OCI-LY7 (cell line): ENCODE results near the gene NDRG2. TPM values are rescaled to one million over a fixed set of nuclear protein-coding genes. Genes with fewer than 3 reads are reported as not detected.

Experiments
- BruUV-seq: library from RNA; stranded (reverse); fragments of 400-500 nt; replicated peaks from 2 replicates; lab custom pipeline; 2021; lab: Mats Ljungman, UMichigan
- CTCF ChIA-PET: fragments of 300-600 bp; sonication (Branson Sonifier 250); formaldehyde crosslinking; loops from one replicate; lab custom pipeline; 2022; ENCODE audit warnings: antibody characterized with exemption; ENCODE audit not compliant: unreplicated experiment; lab: Charles Lee
- POLR2A ChIA-PET: fragments of 300-600 bp; sonication (Branson Sonifier 250); formaldehyde crosslinking; loops from one replicate; lab custom pipeline; 2022; ENCODE audit warnings: antibody characterized with exemption; lab: Charles Lee
- DNase-seq: peaks from one replicate; pipeline ENCODE4 v3.0.0-alpha.2; 2015; ENCODE audit warnings: low spot score
- H2AFZ ChIP-seq: fragments of 200-600 bp; sonication (generic), shearing (Covaris generic); 2 replicates; pipeline ENCODE4 v1.6.1; 2014; ENCODE audit warnings: mild to moderate bottlenecking, antibody characterized with exemption, low read length, moderate library complexity
- H3K27ac ChIP-seq: fragments of 200-600 bp; sonication (generic); 2 replicates; pipeline ENCODE4 v1.5.1; 2014; ENCODE audit warnings: mixed run types, low read depth, mild to moderate bottlenecking, moderate library complexity, low read length, inconsistent platforms; ENCODE audit not compliant: poor library complexity, severe bottlenecking
- H3K36me3 ChIP-seq: fragments of 200-600 bp; sonication (generic); 2 replicates; pipeline ENCODE4 v1.6.1; 2014; ENCODE audit warnings: mild to moderate bottlenecking, antibody characterized with exemption, low read length, moderate library complexity, mixed read lengths; ENCODE audit not compliant: insufficient read depth
- H3K4me1 ChIP-seq: fragments of 200-600 bp; sonication (generic); 2 replicates; pipeline ENCODE4 v1.5.1; 2014; ENCODE audit warnings: mild to moderate bottlenecking, low read length; ENCODE audit not compliant: insufficient read depth, poor library complexity, severe bottlenecking
- H3K4me2 ChIP-seq: fragments of 200-600 bp; sonication (generic); 2 replicates; pipeline ENCODE4 v1.6.1; 2014; ENCODE audit warnings: mild to moderate bottlenecking, low read length
- H3K4me3 ChIP-seq: fragments of 200-600 bp; sonication (generic); 2 replicates; pipeline ENCODE4 v1.5.1; 2014; ENCODE audit warnings: mild to moderate bottlenecking, low read depth, low read length; ENCODE audit not compliant: poor library complexity, severe bottlenecking
- H3K79me2 ChIP-seq: fragments of 200-600 bp; sonication (generic); 2 replicates; pipeline ENCODE4 v1.6.1; 2016; ENCODE audit warnings: low read depth, mild to moderate bottlenecking, low read length, moderate library complexity, mixed read lengths; ENCODE audit not compliant: insufficient read depth
- H3K9me2 ChIP-seq: fragments of 200-600 bp; sonication (generic); 2 replicates; pipeline ENCODE4 v1.6.1; 2016; ENCODE audit warnings: mild to moderate bottlenecking, low read length, mixed read lengths; ENCODE audit not compliant: insufficient read depth
- H3K9me3 ChIP-seq: fragments of 200-600 bp; sonication (generic); 2 replicates; pipeline ENCODE4 v1.6.1; 2014; ENCODE audit warnings: mild to moderate bottlenecking, mixed run types, low read length, mixed read lengths
- H4K20me1 ChIP-seq: fragments of 200-600 bp; sonication (generic); 2 replicates; pipeline ENCODE4 v1.6.1; 2014; ENCODE audit warnings: mild to moderate bottlenecking, antibody characterized with exemption, low read length, moderate library complexity, mixed read lengths; ENCODE audit not compliant: insufficient read depth
- EZH2phosphoT487 ChIP-seq: fragments of 200-600 bp; sonication (generic); IDR thresholded peaks from 2 replicates; pipeline ENCODE4 v1.6.1; 2018; ENCODE audit warnings: low read depth, borderline replicate concordance, mild to moderate bottlenecking, mixed run types, antibody characterized with exemption, low read length, moderate library complexity, mixed read lengths
- intact Hi-C: fragments of 100-400 bp; cut with micrococcal nuclease; formaldehyde crosslinking; loops from one replicate; pipeline ENCODE4 v1.10.0; 2022; ENCODE audit not compliant: unreplicated experiment
- total RNA-seq, 2 experiments: library from RNA; depleted of rRNA in 1 of 2; stranded (reverse); fragments of >200 nt in 1 of 2; shearing (Covaris generic) in 1 of 2; gene quantifications; 2 replicates each; pipeline ENCODE4 v1.2.3, GENCODE V29; 2014 to 2022
- TF ChIP-seq, protein P1 (sequence below): fragments of 200-600 bp; sonication (generic); conservative IDR thresholded peaks from 2 replicates; pipeline ENCODE4 v1.5.1; 2014; ENCODE audit warnings: mild to moderate bottlenecking, antibody characterized with exemption, low read length, moderate library complexity, mixed read lengths

NDRG2 gene
- total RNA-seq, 2 experiments from 2014 or later: not detected

DNA sequence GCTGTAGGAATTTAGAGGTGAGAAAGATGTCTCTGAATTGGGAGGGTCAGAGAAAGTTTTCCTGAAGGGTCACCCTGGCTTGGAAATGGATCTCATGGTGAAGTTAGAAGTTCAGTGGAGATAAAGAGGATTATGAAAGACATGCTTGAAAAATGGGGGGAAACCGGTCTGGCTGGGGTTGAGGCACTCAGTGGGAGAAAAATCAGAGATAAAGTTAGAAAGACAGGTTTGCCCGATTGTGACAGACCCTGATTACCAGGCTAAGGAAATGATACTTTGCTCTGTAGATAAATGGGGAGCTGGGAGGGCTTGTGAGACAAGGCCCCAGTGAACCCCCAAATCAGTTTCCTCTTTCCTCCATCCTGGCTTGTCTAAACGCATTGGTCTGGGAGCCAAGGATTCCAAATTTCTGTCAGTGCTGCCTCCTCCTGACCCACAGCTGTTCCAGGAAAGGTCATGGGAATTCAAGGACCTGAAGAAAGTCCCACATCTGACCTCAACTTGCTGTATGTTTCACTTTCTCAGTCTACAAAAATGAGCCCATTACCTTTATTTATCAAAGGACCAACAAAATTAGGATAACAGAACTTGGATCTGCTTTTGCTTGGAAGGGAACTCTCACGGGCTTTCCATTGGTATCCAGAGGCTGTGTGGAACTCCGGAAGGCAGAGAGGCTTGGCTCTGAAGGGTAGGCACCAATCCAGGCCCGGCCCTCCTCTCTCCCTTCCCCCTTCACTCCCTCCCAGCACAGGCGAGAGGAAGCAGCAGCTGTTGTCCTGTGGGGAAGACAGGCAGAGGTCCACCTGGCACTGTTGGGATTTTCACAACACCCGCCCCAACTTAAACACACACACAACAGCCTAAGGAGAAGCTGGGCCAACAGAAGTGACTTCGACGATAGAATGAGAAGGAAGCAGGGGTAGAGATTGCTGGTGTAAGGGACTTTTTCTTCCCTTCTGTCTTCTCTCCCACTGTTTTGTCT, 13.9 kb upstream of the NDRG2 start:
- DNase-seq: no peak
- no peaks in the 10 kb centered on the region for H3K9me3 ChIP-seq
- H3K79me2 ChIP-seq: no peaks in the 10 kb centered on the region
- intact Hi-C loops: no loop called here
- BruUV-seq: no TSS peak
- ChIA-PET POLR2A (interaction anchor here (0.6 to 1.7 kb wide), 2 partner anchors 32 to 33 kb away, joined by 3 to 4 read pairs; no protein-coding TSS in a partner anchor), CTCF (no interaction called here)
- H3K9me2 ChIP-seq: no peaks in the 10 kb centered on the region
- no peak overlapping the region for H3K4me2 ChIP-seq
- H4K20me1 ChIP-seq: no peaks in the 10 kb centered on the region
- TF ChIP-seq EZH2phosphoT487: no peak
- TF ChIP-seq, protein P1, sequence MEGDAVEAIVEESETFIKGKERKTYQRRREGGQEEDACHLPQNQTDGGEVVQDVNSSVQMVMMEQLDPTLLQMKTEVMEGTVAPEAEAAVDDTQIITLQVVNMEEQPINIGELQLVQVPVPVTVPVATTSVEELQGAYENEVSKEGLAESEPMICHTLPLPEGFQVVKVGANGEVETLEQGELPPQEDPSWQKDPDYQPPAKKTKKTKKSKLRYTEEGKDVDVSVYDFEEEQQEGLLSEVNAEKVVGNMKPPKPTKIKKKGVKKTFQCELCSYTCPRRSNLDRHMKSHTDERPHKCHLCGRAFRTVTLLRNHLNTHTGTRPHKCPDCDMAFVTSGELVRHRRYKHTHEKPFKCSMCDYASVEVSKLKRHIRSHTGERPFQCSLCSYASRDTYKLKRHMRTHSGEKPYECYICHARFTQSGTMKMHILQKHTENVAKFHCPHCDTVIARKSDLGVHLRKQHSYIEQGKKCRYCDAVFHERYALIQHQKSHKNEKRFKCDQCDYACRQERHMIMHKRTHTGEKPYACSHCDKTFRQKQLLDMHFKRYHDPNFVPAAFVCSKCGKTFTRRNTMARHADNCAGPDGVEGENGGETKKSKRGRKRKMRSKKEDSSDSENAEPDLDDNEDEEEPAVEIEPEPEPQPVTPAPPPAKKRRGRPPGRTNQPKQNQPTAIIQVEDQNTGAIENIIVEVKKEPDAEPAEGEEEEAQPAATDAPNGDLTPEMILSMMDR: no peak
- no peak overlapping the region for H2AFZ ChIP-seq
- no peaks in the 10 kb centered on the region for H3K36me3 ChIP-seq
- no peaks in the 10 kb centered on the region for H3K4me1 ChIP-seq
- no peak overlapping the region for H3K4me3 ChIP-seq
- H3K27ac ChIP-seq: no peak overlapping the region

DNA sequence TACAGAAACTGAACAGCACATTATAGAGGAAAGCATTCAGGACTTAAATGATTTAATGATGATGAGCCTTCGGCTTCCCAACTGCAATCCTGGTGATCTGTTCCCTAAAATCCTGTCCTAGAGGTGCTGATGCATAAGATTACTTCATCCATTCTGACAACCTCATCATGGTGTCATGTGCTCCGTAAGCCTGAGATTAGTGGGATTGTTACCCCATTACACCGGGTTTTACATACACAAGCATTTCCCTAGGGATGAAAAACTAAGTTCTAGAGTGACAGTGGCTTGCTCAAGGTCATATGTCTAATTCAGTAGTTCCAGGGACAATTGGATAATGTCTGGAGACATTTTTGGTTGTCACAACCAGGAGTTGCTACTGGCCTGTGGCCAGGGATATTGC, 12.3 kb upstream of the NDRG2 start:
- BruUV-seq: no TSS peak
- POLR2A ChIA-PET: no interaction called here
- intact Hi-C loops: no loop called here

More for the DNA sequence above, 12.3 kb upstream of the NDRG2 start:
- H3K9me2 ChIP-seq: no peaks in the 10 kb centered on the region
- H3K79me2 ChIP-seq: no peaks in the 10 kb centered on the region
- no peak for TF ChIP-seq EZH2phosphoT487
- TF ChIP-seq, protein P1: no peak
- no peak overlapping the region for H2AFZ ChIP-seq
- H3K36me3 ChIP-seq: no peaks in the 10 kb centered on the region
- no peak overlapping the region for H3K4me2 ChIP-seq
- H3K4me3 ChIP-seq: no peak overlapping the region
- CTCF ChIA-PET: no interaction called here
- no peaks in the 10 kb centered on the region for H4K20me1 ChIP-seq
- no peaks in the 10 kb centered on the region for H3K4me1 ChIP-seq
- H3K9me3 ChIP-seq: no peaks in the 10 kb centered on the region
- no peak overlapping the region for H3K27ac ChIP-seq
- no peak for DNase-seq
